Measurements from ENCODE around the gene AKAP8L.

AKAP8L gene

DNA sequence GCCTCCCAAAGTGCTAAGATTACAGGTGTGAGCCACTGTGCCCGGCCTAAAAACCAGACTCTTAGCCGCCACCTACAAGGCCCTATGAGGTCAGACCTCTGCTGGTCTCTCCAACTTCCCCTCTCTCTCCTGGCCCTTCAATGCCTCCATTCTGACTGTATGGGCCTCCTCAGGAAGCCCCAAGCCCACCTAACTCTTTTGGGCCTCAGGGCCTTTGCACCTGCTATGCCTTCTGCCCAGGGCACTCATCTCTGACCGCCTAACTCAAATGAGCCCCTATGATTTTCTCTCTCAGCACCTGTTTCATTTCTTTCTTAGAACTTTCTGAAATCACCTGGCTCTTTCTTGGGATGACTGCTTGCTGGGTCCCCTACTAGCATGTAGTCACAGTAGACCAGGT lies 24.5 kb upstream of the AKAP8L start:
- no peak for DNase-seq (ENCODE audit: low read depth)
- H3K4me3 ChIP-seq (ENCODE audit: low read depth, low read length) = no peak overlapping the region

DNA sequence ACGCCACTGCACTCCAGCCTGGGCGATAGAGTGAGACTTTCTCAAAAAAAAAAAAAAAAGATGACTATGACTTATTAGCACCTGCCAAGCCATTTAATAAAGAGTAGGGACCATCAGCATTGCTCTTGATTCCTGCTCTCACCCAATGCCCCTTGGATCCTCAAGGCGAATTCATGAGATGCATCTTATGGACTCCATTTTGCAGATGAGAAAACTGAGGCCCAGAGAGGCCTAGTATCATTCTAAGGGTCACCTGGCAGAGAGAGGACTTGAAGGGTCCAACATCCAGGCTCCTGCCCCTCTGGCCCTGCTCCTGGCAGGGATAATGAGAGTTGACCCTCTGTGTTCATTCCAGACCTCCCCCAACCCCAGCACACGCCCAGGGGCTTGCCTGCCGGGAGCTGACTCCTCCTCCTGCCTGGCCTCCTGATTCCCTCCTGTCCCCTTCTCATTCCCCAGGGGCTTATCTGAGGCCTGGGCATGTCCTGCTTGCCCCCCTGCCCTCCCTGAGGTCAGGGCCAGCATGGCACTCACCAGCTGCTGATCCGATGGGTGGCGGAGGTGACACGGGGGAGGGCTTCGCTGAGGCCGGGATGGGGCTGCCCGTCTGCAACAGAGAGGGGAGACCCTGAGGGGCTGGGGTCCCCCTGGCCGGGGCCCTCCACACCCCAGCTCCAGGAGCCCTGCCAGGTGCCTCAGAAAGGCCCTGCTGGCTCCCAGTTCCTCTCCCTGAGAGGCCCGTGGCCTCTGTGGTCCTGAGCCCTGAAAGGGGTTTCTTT lies 23.5 kb upstream of the AKAP8L start:
- no peak overlapping the region for H3K4me3 ChIP-seq (ENCODE audit: low read depth, low read length)
- in situ Hi-C loops (cut with HindIII; ENCODE audit: low sequenced_read_pairs) = no loop called here
- TF ChIP-seq, protein P1, sequence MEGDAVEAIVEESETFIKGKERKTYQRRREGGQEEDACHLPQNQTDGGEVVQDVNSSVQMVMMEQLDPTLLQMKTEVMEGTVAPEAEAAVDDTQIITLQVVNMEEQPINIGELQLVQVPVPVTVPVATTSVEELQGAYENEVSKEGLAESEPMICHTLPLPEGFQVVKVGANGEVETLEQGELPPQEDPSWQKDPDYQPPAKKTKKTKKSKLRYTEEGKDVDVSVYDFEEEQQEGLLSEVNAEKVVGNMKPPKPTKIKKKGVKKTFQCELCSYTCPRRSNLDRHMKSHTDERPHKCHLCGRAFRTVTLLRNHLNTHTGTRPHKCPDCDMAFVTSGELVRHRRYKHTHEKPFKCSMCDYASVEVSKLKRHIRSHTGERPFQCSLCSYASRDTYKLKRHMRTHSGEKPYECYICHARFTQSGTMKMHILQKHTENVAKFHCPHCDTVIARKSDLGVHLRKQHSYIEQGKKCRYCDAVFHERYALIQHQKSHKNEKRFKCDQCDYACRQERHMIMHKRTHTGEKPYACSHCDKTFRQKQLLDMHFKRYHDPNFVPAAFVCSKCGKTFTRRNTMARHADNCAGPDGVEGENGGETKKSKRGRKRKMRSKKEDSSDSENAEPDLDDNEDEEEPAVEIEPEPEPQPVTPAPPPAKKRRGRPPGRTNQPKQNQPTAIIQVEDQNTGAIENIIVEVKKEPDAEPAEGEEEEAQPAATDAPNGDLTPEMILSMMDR (IDR thresholded peaks at IDR 0.05; ENCODE audit: low read depth, low read length, missing control alignments) = no peak
- DNase-seq (ENCODE audit: low read depth) = no peak

More for the DNA sequence above, 24.5 kb upstream of the AKAP8L start:
- TF ChIP-seq, protein P1 (IDR thresholded peaks at IDR 0.05; ENCODE audit: low read depth, low read length, missing control alignments) = no peak
- in situ Hi-C loops (cut with HindIII; ENCODE audit: low sequenced_read_pairs) = no loop called here

DNA sequence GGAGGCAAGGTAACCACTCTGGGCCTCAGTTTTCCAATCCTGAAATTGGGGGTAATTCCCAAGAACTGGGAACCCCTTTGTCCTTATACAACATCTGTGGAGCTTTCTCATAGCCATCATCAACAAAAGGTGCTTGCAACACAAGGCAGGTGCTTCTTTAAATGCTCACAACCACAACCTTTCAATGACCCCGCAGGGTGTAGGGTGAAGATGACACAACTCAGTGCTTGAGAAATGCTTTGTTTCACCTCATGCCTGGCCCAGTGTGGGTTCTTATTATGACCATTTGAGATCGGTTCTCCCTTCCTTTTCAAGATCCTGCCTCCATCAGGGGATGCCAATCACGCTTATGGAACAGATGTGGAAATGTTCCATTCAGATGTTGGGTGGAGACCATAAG lies 22.5 kb upstream of the AKAP8L start:
- TF ChIP-seq, protein P1 (IDR thresholded peaks at IDR 0.05; ENCODE audit: low read depth, low read length, missing control alignments) = no peak
- no peak for DNase-seq (ENCODE audit: low read depth)
- H3K4me3 ChIP-seq (ENCODE audit: low read depth, low read length) = no peak overlapping the region
- in situ Hi-C loops (cut with HindIII; ENCODE audit: low sequenced_read_pairs) = no loop called here

DNA sequence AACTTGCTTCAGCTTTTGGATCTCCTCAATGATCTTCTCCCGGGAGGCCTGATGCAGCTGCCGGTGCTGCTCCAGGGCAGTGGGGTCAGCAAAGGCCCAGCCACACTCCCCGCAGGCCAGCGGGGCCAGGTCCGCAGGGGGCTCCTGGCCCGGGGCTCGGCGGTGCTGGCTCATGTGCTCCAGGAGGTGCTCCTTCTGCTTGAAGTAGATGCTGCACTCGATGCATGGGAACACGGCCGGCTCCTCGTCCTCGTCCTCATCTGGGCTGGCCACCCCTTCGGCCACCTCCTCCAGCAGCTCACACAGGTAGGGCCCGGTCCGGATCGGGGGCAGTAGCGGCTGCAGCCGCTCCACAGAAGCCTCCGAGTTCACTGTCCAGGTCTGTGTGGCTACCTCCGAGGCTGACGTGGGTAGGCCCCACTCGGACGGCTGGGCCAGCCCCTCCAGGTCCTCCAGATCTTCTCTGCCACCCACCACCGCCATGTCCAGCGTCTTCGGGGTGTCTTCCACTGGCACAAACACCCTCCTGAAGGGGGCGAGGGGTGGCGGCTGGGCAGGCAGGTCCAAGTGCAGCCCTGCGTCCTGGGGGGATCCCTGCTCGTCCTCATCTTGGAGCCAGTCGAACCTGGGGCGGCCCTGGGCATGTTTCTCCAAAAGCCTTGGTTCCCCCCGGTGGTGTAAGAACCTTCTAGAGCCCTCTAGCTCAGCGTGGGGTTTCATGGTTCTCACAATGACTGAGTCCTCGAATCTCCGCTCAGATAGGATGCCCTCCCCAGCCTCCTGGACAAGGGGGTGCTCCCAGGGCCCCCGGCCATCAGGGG lies 21.2 kb upstream of the AKAP8L start:
- H3K4me3 ChIP-seq (ENCODE audit: low read depth, low read length) = no peak overlapping the region
- TF ChIP-seq, protein P1 (IDR thresholded peaks at IDR 0.05; ENCODE audit: low read depth, low read length, missing control alignments) = no peak
- in situ Hi-C loops (cut with HindIII; ENCODE audit: low sequenced_read_pairs) = no loop called here
- no peak for DNase-seq (ENCODE audit: low read depth)

DNA sequence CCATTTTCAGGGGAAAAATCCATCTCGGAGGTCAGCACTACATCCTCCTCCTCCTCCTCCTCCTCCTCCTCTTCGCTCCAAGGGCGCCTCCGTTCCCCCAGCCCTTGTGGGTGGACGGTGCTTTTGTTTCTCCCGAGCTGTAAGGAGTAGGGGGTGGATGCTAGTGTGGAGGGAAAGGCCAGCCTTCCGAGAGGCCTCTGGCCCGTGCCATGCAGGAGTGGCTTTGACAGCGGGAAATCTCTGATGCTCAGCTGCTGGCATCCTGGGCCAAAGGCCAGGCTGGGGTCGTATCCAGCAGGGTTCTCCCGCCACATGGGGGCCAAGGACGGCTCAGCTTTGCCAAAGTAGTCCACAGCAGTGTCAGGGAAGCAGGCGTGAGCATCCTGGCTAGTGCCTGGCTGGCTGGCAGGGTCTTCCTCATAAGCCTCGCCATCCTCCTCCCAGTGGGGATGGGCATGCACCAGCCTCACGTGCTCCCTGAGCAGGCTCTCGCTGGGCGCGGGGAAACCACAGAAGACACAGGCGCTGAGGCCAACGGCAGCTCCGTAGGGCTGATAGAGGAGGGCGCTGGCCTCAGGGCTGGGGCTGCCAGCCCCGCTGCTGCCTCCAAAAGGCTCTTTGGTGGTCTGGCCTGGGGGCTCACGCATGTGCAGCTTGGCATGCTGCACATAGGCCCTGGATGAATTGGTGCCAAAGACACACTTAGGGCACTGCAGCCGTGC lies 20.5 kb upstream of the AKAP8L start:
- in situ Hi-C loops (cut with HindIII; ENCODE audit: low sequenced_read_pairs) = no loop called here
- no peak overlapping the region for H3K4me3 ChIP-seq (ENCODE audit: low read depth, low read length)
- TF ChIP-seq, protein P1 (IDR thresholded peaks at IDR 0.05; ENCODE audit: low read depth, low read length, missing control alignments) = no peak
- no peak for DNase-seq (ENCODE audit: low read depth)

DNA sequence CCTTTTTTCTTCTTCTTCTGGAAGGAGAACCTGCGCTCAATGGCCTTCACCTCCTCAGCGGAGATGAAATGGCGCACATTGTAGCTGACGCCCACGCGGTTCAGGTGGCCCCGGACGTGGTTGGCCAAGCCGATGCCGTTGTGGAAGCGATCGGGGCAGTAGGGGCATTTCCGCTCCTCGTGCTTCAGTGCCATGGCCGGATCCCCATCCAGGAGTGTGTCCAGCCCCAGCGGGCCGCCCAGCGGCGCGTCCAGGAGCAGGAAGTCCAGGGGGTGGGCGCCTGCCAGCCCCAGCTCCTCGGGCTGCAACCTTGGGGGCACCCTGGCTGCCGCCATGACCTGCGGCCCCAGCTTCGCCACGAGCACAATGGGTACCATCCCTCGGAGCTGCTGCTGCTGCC lies 19.8 kb upstream of the AKAP8L start:
- in situ Hi-C loops (cut with HindIII; ENCODE audit: low sequenced_read_pairs) = no loop called here
- TF ChIP-seq, protein P1 (IDR thresholded peaks at IDR 0.05; ENCODE audit: low read depth, low read length, missing control alignments) = no peak

More for the DNA sequence above, 19.8 kb upstream of the AKAP8L start:
- no peak for DNase-seq (ENCODE audit: low read depth)
- H3K4me3 ChIP-seq (ENCODE audit: low read depth, low read length) = no peak overlapping the region
